A673 (cell line): Measurements from ENCODE around the gene MECR. TPM values are rescaled to one million over a fixed set of nuclear protein-coding genes. Genes with fewer than 3 reads are reported as not detected.

Experiments used
- BruUV-seq: library from RNA; stranded (reverse); fragments of 400-500 nt; replicated peaks from 2 replicates; lab custom pipeline; 2021; lab: Mats Ljungman, UMichigan
- CTCF ChIA-PET: fragments of 300-600 bp; sonication (Branson Sonifier 250); formaldehyde crosslinking; loops from one replicate; lab custom pipeline; 2022; ENCODE audit warnings: antibody characterized with exemption; lab: Charles Lee
- POLR2A ChIA-PET: fragments of 300-600 bp; sonication (Branson Sonifier 250); formaldehyde crosslinking; loops from one replicate; lab custom pipeline; 2022; ENCODE audit warnings: antibody characterized with exemption; ENCODE audit not compliant: low non-redundant PET; lab: Charles Lee
- DNase-seq: peaks from one replicate; pipeline ENCODE4 v3.0.0-alpha.2; 2015; ENCODE audit warnings: low spot score
- H3K27ac ChIP-seq: fragments of 200-600 bp; sonication (generic); 2 replicates; pipeline ENCODE4 v1.5.1; 2016; ENCODE audit warnings: mixed run types, low read depth, mild to moderate bottlenecking, mixed read lengths, antibody characterized with exemption, low read length; ENCODE audit not compliant: poor library complexity, severe bottlenecking
- H3K27me3 ChIP-seq: fragments of 200-600 bp; sonication (generic); replicated peaks from 2 replicates; pipeline ENCODE4 v1.6.1; 2017; ENCODE audit warnings: mixed run types, low read depth, mild to moderate bottlenecking, mixed read lengths, antibody characterized with exemption, low read length; ENCODE audit not compliant: insufficient read depth, poor library complexity
- H3K36me3 ChIP-seq: fragments of 200-600 bp; sonication (generic); 2 replicates; pipeline ENCODE4 v1.6.1; 2016; ENCODE audit warnings: mixed run types, mild to moderate bottlenecking, mixed read lengths, antibody characterized with exemption, low read length; ENCODE audit not compliant: insufficient read depth, poor library complexity, severe bottlenecking
- H3K4me1 ChIP-seq: fragments of 200-600 bp; sonication (generic); 2 replicates; pipeline ENCODE4 v1.6.1; 2017; ENCODE audit warnings: mixed run types, mild to moderate bottlenecking, mixed read lengths, antibody characterized with exemption, low read length; ENCODE audit not compliant: insufficient read depth, poor library complexity, severe bottlenecking
- H3K4me3 ChIP-seq: fragments of 200-600 bp; sonication (generic); 2 replicates; pipeline ENCODE4 v1.5.1; 2016; ENCODE audit warnings: low read depth, mixed run types, mild to moderate bottlenecking, mixed read lengths, low read length; ENCODE audit not compliant: poor library complexity, severe bottlenecking
- H3K9me3 ChIP-seq: fragments of 200-600 bp; sonication (generic); 2 replicates; pipeline ENCODE4 v1.6.1; 2016; ENCODE audit warnings: mixed run types, low read depth, mild to moderate bottlenecking, mixed read lengths, antibody characterized with exemption, low read length; ENCODE audit not compliant: poor library complexity, severe bottlenecking
- EZH2 ChIP-seq: fragments of 200-600 bp; sonication (generic); IDR thresholded peaks from 2 replicates; pipeline ENCODE4 v1.6.1; 2017; ENCODE audit warnings: borderline replicate concordance, low read depth, mild to moderate bottlenecking, mixed read lengths, antibody characterized with exemption, low read length; ENCODE audit not compliant: poor library complexity, severe bottlenecking
- intact Hi-C: fragments of 100-400 bp; cut with micrococcal nuclease; formaldehyde crosslinking; loops from one replicate; pipeline ENCODE4 v1.10.0; 2022; ENCODE audit not compliant: unreplicated experiment
- total RNA-seq: library from RNA; stranded (reverse); gene quantifications from 2 replicates; pipeline ENCODE4 v1.2.3, GENCODE V29; 2021
- TF ChIP-seq, protein P1 (sequence below): fragments of 300-800, 200-600 bp; sonication (generic); conservative IDR thresholded peaks from 2 replicates; pipeline ENCODE4 v1.5.1; 2017; ENCODE audit warnings: low read depth, mild to moderate bottlenecking, antibody characterized with exemption, low read length, moderate library complexity, mixed read lengths

Gene MECR
- total RNA-seq, 1 experiment from 2014 or later = 39.0 TPM

DNA sequence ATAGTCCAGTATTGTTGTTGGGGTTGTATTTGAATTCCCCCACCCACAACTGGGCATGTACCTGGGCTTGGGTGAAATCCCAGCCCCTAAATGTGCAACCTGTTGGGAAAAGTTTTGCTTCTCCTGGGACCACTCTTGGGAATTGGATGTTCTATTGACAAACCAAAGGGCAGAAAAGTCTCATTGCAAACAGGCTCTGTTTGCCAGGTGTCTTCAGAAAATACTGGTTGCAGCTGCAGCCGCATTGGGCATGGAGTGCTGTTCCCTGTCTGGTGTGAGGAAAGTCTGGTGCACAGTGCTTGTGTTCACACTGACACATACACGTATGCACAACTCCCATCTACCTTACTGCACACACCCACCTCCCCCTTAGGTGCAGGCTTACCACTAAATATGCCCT lies 17.7 kb upstream of the MECR start:
- H3K4me3 ChIP-seq = no peak overlapping the region
- intact Hi-C loops = loop anchor here (10.0 kb wide), 1 partner anchor 446 kb away; no protein-coding TSS in a partner anchor
- H3K27me3 ChIP-seq = no peaks in the 10 kb centered on the region
- POLR2A ChIA-PET = no interaction called here
- H3K4me1 ChIP-seq = peaks cover 9% of the 10 kb centered on the region
- H3K27ac ChIP-seq = no peak overlapping the region
- H3K36me3 ChIP-seq = no peaks in the 10 kb centered on the region
- no TSS peak for BruUV-seq
- CTCF ChIA-PET = no interaction called here
- no peak for TF ChIP-seq EZH2
- TF ChIP-seq, protein P1, sequence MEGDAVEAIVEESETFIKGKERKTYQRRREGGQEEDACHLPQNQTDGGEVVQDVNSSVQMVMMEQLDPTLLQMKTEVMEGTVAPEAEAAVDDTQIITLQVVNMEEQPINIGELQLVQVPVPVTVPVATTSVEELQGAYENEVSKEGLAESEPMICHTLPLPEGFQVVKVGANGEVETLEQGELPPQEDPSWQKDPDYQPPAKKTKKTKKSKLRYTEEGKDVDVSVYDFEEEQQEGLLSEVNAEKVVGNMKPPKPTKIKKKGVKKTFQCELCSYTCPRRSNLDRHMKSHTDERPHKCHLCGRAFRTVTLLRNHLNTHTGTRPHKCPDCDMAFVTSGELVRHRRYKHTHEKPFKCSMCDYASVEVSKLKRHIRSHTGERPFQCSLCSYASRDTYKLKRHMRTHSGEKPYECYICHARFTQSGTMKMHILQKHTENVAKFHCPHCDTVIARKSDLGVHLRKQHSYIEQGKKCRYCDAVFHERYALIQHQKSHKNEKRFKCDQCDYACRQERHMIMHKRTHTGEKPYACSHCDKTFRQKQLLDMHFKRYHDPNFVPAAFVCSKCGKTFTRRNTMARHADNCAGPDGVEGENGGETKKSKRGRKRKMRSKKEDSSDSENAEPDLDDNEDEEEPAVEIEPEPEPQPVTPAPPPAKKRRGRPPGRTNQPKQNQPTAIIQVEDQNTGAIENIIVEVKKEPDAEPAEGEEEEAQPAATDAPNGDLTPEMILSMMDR = no peak
- no peak for DNase-seq
- no peaks in the 10 kb centered on the region for H3K9me3 ChIP-seq

DNA sequence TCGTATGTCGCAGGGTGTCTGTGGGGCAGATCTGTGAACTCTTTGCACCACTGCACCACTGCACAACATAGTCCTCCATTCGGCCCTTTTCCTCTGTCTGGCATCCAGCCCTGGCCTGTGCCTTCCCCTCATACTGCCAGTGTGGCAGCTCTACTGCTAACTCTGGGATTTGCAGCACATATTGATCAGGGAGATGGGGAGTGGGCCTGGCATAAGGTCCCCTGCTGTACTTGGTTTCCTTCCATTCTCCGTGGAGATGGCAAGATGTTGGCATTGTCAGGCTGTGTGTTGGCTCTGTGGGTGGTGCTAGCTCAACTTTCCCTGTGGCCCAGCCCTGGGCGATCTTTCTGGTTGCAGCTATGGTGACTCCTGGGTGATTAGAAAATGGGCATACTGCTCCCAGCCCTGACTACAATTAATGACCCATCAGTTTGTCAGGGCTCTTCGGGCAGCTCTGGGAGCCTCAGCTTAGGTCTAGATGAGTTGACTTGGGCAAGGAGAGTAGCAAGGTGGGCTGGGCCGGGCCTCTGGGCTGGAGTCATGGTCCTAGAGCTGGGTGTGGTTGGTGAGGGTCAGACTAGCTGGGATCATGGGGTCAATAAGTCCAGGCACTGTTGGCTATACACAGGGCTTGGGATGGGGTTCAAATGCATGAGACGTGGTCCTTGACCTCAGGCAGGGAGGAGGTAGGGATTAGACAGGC lies 17.0 kb upstream of the MECR start:
- no peak overlapping the region for H3K4me3 ChIP-seq
- TF ChIP-seq, protein P1 = no peak
- TF ChIP-seq EZH2 = no peak
- no TSS peak for BruUV-seq
- H3K4me1 ChIP-seq = peaks cover 9% of the 10 kb centered on the region
- POLR2A ChIA-PET = no interaction called here
- no peak for DNase-seq
- CTCF ChIA-PET = no interaction called here
- intact Hi-C loops = loop anchor here (10.0 kb wide), 1 partner anchor 447 kb away; no protein-coding TSS in a partner anchor
- H3K9me3 ChIP-seq = no peaks in the 10 kb centered on the region
- no peak overlapping the region for H3K27ac ChIP-seq
- no peaks in the 10 kb centered on the region for H3K36me3 ChIP-seq
- H3K27me3 ChIP-seq = no peaks in the 10 kb centered on the region

DNA sequence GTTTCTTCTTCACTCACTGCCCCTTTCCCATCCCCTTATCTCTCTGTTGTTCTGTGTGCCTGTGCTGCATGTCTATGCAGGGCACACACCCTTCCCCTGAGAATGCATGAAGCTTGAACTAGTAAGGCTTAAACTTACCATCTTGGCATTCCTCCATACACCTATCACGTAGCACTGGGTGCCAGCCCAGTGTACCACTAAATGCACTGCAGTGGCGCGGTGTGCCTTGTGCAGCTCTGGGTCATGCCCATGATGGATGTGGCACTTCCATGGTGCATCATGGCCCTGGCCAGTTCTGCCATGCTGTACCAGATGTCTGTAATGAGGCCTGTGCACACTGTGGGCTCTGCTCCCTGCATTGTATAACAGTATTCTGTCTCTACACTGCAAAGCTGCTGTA lies 16.3 kb upstream of the MECR start:
- Histone ChIP-seq H3K36me3 (no peaks in the 10 kb centered on the region), H3K4me3 (no peak overlapping the region), H3K27ac (no peak overlapping the region), H3K9me3 (no peaks in the 10 kb centered on the region), H3K27me3 (no peaks in the 10 kb centered on the region), H3K4me1 (peaks cover 9% of the 10 kb centered on the region)
- intact Hi-C loops = loop anchor here (10.0 kb wide), 1 partner anchor 448 kb away; no protein-coding TSS in a partner anchor
- no peak for DNase-seq
- no TSS peak for BruUV-seq
- TF ChIP-seq, protein P1 = no peak
- TF ChIP-seq EZH2 = no peak
- ChIA-PET CTCF (no interaction called here), POLR2A (no interaction called here)
